GM18951 (cell line): Measurements from ENCODE around the gene KMT5C.
A peak's percentile ranks its signal among the peaks of the same experiment; 100 is the strongest.

ENCODE experiments used
- POLR2A ChIP-seq: IDR thresholded peaks from 4 replicates; pipeline ENCODE4 v1.6.1; 2011; ENCODE audit warnings: mild to moderate bottlenecking; ENCODE audit not compliant: insufficient read length, insufficient read depth; ENCODE audit errors: extremely low read depth
- in situ Hi-C: fragments of 300-500 bp; cut with MboI; formaldehyde crosslinking; loops from one replicate; pipeline ENCODE4 v1.12.0; 2022; ENCODE audit warnings: low sequenced_read_pairs, mixed read lengths, inconsistent platforms; ENCODE audit not compliant: unreplicated experiment

Gene KMT5C

DNA sequence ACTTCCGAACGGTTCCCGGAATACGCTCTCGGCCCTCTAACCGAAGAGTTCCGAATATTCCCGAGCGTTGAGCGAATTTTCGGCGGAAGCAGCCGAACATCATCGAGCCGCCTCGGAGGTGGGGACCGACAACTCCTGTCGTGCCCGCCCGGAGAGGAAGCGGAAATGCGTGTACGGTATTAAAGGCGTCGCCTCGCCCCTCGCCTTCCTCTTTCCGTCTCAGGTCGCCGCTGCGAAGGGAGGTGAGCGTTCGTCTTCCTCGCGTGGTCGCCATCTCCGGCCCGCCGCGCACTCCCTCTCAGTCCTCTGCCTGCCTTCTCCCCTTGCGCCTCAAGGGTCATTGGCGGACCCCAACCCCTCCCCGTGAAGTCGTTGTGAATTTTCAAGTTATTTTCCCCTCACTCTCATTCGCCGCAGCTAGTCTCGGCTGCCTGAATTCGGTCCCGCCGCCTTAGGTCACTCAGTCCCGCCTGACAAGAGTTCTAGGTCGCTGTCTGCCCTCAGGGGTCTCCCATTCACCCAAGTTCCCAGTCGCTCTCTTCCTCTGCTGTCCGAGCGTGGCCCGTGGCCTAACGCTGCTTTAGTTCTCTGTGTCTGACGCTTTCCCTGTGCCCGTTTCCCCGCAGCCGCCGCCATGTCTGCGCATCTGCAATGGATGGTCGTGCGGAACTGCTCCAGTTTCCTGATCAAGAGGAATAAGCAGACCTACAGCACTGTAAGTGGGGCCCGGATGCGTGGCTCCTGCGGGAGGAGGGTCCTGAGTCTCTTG, 46.2 kb downstream of the KMT5C start, which contains the start of gene RPL28:
Gene RPL28, plus strand, starts transcription at position 209 of the 769 bp plus-strand sequence. Its CDS starts 426 bp downstream, at position 635.
- peak; percentile 100 for TF ChIP-seq POLR2A
- in situ Hi-C loops = no loop called here

DNA sequence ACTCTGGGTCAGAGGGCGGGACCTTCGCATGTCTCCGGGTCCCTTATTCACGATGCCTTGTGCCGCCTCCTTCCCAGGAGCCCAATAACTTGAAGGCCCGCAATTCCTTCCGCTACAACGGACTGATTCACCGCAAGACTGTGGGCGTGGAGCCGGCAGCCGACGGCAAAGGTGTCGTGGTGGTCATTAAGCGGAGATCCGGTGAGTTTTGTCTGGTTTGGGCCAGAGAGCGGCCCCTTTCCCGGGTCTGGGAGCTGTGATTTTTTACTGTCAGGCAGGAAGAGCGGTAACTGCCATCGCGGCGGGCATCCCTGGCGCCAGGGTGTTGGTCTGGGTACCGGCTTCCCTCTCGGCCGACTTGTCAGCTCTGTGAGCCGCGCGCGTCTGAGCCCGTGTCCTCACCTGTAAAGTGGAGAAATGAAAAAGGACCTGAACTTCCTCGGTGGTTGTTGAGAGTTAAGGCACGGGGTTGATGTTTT, 46.9 kb downstream of the KMT5C start:
- no peak for TF ChIP-seq POLR2A
- in situ Hi-C loops = no loop called here

DNA sequence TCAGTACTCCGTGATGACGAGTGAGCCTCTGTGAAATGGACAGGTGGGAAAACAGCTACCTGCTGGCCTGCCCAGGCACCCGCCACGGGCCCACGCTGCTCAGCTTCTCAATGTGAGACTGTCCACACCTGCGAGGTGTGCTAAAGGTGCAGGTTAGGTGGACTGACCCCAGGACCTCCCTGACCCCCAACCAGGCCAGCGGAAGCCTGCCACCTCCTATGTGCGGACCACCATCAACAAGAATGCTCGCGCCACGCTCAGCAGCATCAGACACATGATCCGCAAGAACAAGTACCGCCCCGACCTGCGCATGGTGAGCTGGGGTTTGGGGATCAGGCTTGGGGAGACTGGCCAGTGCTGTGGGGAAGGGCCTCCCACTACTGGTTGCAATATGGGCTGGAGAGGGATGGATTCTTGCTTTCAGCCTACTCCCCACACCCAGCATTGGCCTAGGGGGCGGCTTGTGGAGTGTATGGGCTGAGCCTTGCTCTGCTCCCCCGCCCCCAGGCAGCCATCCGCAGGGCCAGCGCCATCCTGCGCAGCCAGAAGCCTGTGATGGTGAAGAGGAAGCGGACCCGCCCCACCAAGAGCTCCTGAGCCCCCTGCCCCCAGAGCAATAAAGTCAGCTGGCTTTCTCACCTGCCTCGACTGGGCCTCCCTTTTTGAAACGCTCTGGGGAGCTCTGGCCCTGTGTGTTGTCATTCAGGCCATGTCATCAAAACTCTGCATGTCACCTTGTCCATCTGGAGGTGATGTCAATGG, 48.2 kb downstream of the KMT5C start:
- in situ Hi-C loops = no loop called here
- TF ChIP-seq POLR2A = peak; percentile 31

DNA sequence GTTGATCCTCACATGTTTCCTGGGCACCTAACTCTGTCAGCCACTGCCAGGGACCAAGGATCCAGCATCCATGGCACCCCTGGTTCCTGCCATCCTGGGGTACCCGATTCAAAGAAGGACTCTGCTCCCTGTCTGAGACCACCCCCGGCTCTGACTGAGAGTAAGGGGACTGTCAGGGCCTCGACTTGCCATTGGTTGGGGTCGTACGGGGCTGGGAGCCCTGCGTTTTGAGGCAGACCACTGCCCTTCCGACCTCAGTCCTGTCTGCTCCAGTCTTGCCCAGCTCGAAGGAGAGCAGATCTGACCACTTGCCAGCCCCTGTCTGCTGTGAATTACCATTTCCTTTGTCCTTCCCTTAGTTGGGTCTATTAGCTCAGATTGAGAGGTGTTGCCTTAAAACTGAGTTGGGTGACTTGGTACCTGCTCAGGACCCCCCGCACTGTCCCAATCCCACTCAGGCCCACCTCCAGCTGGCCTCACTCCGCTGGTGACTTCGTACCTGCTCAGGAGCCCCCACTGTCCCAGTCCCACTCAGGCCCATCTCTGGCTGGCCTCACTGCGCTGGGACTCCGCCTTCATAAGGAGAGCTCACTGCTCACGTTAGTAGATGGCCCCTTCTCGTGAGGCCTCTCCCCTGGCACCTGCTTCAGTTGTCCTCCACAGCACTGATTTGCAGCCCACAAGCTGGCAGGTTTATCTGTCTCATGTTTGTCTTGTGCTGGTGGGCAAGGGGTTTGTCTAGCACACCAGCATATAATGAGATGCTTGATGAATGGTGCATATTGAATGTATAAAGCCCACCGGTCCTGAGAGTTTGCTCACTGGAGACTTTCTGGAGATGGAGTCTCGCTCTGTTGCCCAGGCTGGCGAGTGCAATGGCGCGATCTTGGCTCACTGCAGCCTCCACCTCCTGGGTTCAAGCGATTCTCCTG, 50.0 kb downstream of the KMT5C start:
- TF ChIP-seq POLR2A = no peak
- in situ Hi-C loops = no loop called here

DNA sequence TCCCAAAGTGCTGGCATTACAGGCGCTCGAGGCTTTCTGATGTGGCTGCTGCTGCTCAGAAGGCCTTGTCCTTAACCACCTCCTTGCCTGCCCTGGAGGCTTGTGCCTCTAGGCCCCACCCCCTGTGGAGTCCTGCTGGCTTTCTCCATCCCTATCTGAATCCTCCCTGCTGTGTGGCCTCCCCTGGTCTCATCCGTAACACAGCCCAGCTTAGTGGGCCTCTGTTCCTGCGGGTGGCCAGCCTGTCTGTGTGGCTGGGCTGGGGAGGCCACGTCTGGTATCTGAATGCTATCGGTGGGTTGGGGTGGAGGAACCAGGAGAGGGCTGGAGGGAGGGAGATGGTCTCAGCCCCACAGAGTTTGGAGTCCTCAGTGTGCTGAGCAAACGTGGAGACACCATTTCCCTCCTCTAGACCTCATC, 50.8 kb downstream of the KMT5C start:
- TF ChIP-seq POLR2A = no peak
- in situ Hi-C loops = no loop called here

DNA sequence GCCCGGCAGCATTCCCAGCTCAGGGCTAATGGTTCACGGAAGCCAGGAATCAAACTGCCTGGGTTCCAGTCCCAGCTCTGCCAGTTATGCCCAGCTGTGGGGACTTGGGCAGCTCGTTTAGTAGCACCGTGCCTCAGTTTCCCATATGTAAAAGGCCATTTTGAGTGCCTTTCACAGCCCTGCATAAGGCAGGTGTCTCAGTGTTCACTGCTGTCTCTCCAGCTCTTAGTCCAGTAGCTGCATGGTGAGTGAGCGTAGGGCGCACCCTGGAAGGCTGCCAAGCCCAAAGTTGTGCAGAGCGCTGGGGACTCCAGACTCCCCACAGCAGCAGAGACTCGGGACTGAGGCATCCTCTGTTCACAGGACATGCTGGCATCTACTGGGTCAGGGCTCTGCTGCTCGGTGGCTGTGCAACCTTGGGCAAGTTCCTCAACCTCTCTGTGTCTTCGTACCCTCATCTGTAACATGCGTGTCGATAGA, 51.6 kb downstream of the KMT5C start:
- in situ Hi-C loops = no loop called here
- TF ChIP-seq POLR2A = peak; percentile 46

DNA sequence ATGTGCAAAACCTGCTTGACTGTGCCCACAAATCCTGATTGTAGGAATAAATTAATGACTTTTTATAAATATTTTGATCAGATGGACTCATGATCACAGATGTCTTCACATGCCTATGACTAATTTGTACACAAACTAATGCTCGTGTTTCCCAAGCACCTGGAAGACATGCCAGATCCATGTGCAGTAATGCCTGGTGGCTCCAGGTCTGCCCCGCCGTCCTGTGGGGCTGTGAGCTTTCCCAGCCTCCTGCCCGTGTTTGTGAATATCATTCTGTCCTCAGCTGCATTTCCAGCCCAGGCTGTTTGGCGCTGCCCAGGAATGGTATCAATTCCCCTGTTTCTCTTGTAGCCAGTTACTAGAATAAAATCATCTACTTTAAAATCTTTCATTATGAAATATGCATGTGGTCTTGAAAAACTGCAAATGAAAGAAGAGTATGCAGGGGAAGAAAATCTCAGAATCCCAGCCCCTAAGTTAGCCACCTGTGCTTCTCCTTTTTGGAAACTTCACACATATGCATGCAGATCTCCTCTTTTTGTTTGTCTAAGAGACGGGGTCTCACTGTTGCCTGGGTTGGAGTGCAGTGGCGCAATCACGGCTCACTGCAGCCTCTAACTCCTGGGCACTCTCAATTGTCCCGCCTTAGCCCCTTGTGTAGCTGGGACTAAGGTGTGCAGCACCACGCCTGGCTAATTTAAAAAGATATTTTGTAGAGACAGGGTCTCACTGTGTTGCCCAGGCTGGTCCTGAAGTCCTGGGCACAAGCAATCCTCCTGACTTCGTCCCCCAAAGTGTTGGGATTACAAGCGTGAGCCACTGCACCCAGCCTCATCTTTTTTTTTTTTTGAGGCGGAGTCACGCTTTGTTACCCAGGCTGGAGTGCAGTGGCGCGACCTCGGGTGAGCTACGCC, 52.3 kb downstream of the KMT5C start:
- in situ Hi-C loops = no loop called here
- peak; percentile 3 for TF ChIP-seq POLR2A

DNA sequence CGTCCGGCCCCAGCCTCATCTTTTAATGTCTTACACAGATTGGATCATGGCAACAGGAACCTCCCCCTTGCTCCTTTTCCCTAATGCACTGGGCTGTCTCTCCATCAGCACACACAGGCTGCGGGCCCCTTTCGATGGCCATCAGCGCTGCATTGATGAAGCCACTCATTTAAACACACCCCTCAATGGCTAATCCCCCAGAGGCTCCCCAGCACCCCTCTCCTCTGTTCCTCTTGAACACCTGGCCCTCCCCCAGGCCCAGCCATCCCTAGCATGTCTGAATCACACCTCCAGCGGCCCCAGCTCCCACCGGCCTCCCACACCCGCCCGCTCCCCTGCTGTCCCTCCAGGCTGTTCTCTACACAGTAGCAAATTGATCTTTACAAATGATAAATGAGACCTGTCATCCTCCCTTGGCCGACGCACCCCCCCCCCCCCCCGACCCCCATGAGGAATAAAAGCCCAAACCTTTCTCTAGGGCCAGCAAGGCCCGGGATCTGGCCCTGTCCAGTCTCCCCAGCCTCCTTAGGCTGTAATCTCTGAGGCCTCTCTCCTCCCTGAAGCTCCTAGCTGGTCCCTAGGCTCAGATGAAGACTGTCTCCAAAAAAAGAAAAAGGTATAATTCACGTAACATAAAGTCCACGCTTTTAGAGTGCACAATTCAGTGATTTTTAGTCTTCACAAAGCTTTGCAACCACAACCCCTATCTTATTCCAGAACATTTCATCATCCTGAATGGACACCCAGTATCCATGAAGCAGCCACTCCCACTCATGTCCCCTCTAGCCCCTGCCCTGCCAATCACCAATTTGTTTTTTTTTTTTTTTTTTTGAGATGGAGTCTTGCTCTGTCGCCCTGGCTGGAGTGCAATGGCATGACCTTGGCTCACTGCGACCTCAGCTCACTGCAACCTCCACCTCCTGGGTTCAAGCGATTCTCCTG, 53.4 kb downstream of the KMT5C start:
- no peak for TF ChIP-seq POLR2A
- in situ Hi-C loops = no loop called here
